ENCODE data around the gene SH2D2A. TPM values are rescaled to one million over a fixed set of nuclear protein-coding genes. Genes with fewer than 3 reads are reported as not detected.

The SH2D2A gene
- total and polyA plus RNA-seq, 2 donors (not counting 1 experiment from before 2014, with no cell fraction given) = 0.73 to 2.1 TPM

- Histone ChIP-seq H2AFZ (ENCODE audit: insufficient read depth, low read depth, low read length, poor library complexity, severe bottlenecking) (no peak overlapping the region), H3K79me2 (ENCODE audit: control insufficient read depth, insufficient read depth, low read length) (no peaks in the 10 kb centered on the region), H3K9ac (ENCODE audit: low read length) (no peak overlapping the region), H3K4me3 (ENCODE audit: control extremely low read depth in 1 of 5, extremely low read depth in 1 of 5, insufficient read depth in 1 of 5, low read depth in 2 of 5, low read length in 4 of 5) (no peak overlapping the region), H3K27ac (ENCODE audit: low read length in 2 of 2) (no peak overlapping the region), H4K20me1 (ENCODE audit: control insufficient read depth, insufficient read depth, low read length, poor library complexity, severe bottlenecking) (no peaks in the 10 kb centered on the region), H3K4me2 (replicated peaks; ENCODE audit: low read depth, low read length, poor library complexity, severe bottlenecking) (no peak overlapping the region), H3K9me3 (ENCODE audit: control extremely low read depth in 1 of 3, control insufficient read depth in 2 of 3, insufficient read depth in 1 of 3, low read length in 2 of 3) (no peaks in the 10 kb centered on the region), H3K36me3 (replicated peaks in 1 of 2; ENCODE audit: control extremely low read depth in 1 of 2, control insufficient read depth in 1 of 2, extremely low read depth in 1 of 2, insufficient read depth in 2 of 2, low read length in 1 of 2) (no peaks in the 10 kb centered on the region), H3K4me1 (ENCODE audit: control insufficient read depth in 2 of 2, insufficient read depth in 2 of 2, low read length in 2 of 2) (peaks cover 5% of the 10 kb centered on the region in 2 donors), H3K27me3 (replicated peaks in 1 of 4; ENCODE audit: control extremely low read depth in 1 of 4, control insufficient read depth in 3 of 4, insufficient read depth in 4 of 4, low read length in 3 of 4) (peaks cover 0 to 31% (median 12%) of the 10 kb centered on the region in 4 experiments)
- Mint-ChIP-seq H3K4me1 (peaks cover 4% of the 10 kb centered on the region), H3K9me3 (ENCODE audit: insufficient read depth) (no peaks in the 10 kb centered on the region), H3K27me3 (peaks cover 58% of the 10 kb centered on the region), H3K27ac (no peak overlapping the region), H3K4me3 (no peak overlapping the region)
- TF ChIP-seq EZH2 (IDR thresholded peaks at IDR 0.05; ENCODE audit: borderline replicate concordance, insufficient read depth, low read depth, low read length, poor library complexity, severe bottlenecking) (no peak), CTCF (IDR thresholded peaks at IDR 0.05) (no peak)
- intact Hi-C loops (cut with micrococcal nuclease) = no loop called here
- DNase-seq = no peak
- POLR2A ChIA-PET = no interaction called here
- ATAC-seq (ENCODE audit: low read depth) = no peak
- 63% methylated on average over 3 of the region's 3 CpGs for WGBS (ENCODE audit: insufficient coverage)
- CTCF ChIA-PET = interaction anchor here (0.9 kb wide), 1 partner anchor 32 kb away, joined by 3 read pairs; no protein-coding TSS in a partner anchor
These were observed 38.0 kb upstream of the SH2D2A start for GRCh38 chr1:156854634-156855033.

DNA sequence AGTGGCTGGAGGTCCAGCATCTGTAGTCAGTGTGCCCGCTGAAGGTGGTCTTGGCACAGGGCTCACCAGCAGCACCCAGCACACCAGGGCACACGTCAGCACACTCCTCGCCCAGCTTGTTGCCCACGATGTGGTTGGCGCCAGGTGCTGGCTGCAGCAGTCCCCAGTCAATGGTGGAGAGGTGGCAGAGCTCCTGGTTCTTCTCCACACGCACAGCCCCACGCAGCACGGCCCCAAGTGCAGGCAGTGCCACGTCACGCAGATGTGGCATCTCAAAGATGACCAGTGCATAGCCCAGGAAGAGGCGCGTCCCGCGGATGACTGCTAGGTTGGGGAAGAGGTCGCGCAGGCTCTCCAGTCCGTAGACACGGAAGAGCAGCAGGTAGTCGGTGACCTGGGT, 37.1 kb upstream of the SH2D2A start:
- DNase-seq = no peak
- no peak overlapping the region for H3K27ac ChIP-seq (ENCODE audit: low read length in 2 of 2)
- H3K27me3 Mint-ChIP-seq = peaks cover 63% of the 10 kb centered on the region
- H3K4me3 ChIP-seq (ENCODE audit: control extremely low read depth in 1 of 5, extremely low read depth in 1 of 5, insufficient read depth in 1 of 5, low read depth in 2 of 5, low read length in 4 of 5) = no peak overlapping the region
- peaks cover 0 to 3% of the 10 kb centered on the region in 2 donors for H3K4me1 ChIP-seq (ENCODE audit: control insufficient read depth in 2 of 2, insufficient read depth in 2 of 2, low read length in 2 of 2)
- CTCF ChIA-PET = interaction anchor here (1.3 to 1.6 kb wide), 2 partner anchors 58 to 164 kb away, joined by 3 to 6 read pairs; no protein-coding TSS in a partner anchor
- H3K27me3 ChIP-seq (replicated peaks in 1 of 4; ENCODE audit: control extremely low read depth in 1 of 4, control insufficient read depth in 3 of 4, insufficient read depth in 4 of 4, low read length in 3 of 4) = peaks cover 0 to 28% (median 10%) of the 10 kb centered on the region in 4 experiments
- H2AFZ ChIP-seq (ENCODE audit: insufficient read depth, low read depth, low read length, poor library complexity, severe bottlenecking) = no peak overlapping the region
- H3K36me3 ChIP-seq (replicated peaks in 1 of 2; ENCODE audit: control extremely low read depth in 1 of 2, control insufficient read depth in 1 of 2, extremely low read depth in 1 of 2, insufficient read depth in 2 of 2, low read length in 1 of 2) = no peaks in the 10 kb centered on the region
- H3K4me3 Mint-ChIP-seq = no peak overlapping the region
- H3K79me2 ChIP-seq (ENCODE audit: control insufficient read depth, insufficient read depth, low read length) = no peaks in the 10 kb centered on the region
- intact Hi-C loops (cut with micrococcal nuclease) = no loop called here
- WGBS (ENCODE audit: insufficient coverage) = 93% methylated on average over 19 of the region's 19 CpGs
- H3K27ac Mint-ChIP-seq = no peak overlapping the region
- POLR2A ChIA-PET = no interaction called here
- no peak for TF ChIP-seq EZH2 (IDR thresholded peaks at IDR 0.05; ENCODE audit: borderline replicate concordance, insufficient read depth, low read depth, low read length, poor library complexity, severe bottlenecking)
- no peak for TF ChIP-seq CTCF (IDR thresholded peaks at IDR 0.05)
- peaks cover 7% of the 10 kb centered on the region for H3K4me1 Mint-ChIP-seq
- no peaks in the 10 kb centered on the region for H3K9me3 Mint-ChIP-seq (ENCODE audit: insufficient read depth)
- no peak for ATAC-seq (ENCODE audit: low read depth)
- no peaks in the 10 kb centered on the region for H3K9me3 ChIP-seq (ENCODE audit: control extremely low read depth in 1 of 3, control insufficient read depth in 2 of 3, insufficient read depth in 1 of 3, low read length in 2 of 3)
- no peak overlapping the region for H3K4me2 ChIP-seq (replicated peaks; ENCODE audit: low read depth, low read length, poor library complexity, severe bottlenecking)
- H3K9ac ChIP-seq (ENCODE audit: low read length) = no peak overlapping the region
- no peaks in the 10 kb centered on the region for H4K20me1 ChIP-seq (ENCODE audit: control insufficient read depth, insufficient read depth, low read length, poor library complexity, severe bottlenecking)

Measured in B cell (primary cell).